RCC 7860 (cell line): ENCODE results near the gene CA5B.
"Not testable (repeated sequence)": the region's sequence is repeated elsewhere in the genome, so short reads cannot be mapped to it uniquely, and the experiment has no call there.

Source experiments
- DNase-seq: peaks from one replicate; pipeline ENCODE4 v3.0.0-alpha.2; 2015; ENCODE audit warnings: low spot score
- FAIRE-seq: peaks from 2 replicates; lab custom pipeline; 2012; peaks lifted over from hg19 to GRCh38; lab: Jason Lieb, UNC

Gene CA5B, protein sequence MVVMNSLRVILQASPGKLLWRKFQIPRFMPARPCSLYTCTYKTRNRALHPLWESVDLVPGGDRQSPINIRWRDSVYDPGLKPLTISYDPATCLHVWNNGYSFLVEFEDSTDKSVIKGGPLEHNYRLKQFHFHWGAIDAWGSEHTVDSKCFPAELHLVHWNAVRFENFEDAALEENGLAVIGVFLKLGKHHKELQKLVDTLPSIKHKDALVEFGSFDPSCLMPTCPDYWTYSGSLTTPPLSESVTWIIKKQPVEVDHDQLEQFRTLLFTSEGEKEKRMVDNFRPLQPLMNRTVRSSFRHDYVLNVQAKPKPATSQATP

DNA sequence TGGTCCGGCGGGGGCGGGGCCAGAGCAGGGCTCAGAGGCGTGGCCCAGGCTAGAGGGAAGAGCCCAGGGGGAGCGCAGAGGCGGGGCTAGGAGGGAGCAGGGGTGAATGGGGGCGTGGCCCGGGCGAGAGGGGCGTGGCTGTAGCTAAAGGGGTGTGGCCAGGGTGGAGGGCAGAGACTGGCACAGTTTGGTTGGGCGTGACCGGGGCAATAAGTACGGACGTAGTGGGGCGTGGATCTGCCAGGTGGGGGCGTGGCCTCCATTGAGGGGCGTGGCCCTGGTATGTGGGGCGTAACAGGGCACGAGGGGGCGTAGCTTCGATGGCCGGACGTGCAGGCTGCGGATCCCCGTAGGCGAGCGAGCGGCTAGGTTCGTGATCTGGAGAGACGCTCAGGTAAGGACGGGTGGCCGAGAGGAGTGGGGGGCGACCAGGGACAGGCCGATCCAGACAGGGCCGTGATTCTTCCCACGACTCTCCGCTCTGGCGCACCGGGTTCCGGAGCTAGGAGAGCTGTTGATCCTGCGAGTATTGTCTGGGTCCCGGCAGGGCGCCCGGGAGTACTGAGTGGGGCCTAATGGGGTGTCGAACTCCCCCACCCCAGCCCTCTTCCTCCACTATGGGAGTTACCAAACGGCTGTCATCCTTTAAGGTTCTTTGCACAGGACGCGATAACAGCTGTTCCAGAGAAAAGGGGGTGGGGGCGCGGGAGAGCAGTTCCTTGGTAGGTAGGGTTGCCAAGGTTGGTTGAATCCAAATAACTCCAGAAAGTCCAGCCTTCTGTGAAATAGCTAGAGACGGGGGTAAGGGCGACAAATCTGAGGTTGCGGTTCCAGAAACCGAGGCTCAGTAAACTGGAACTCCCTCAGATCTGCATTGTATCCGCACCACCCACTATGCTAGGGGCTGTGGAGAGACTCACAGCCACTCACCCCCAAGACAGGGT is at the start of gene CA5B:
CA5B (plus strand) TSS at position 312 of the 944 bp plus-strand sequence. CDS start 11,754 bp downstream, outside the sequence.
- DNase-seq = peak; percentile 7
- FAIRE-seq = no peak

DNA sequence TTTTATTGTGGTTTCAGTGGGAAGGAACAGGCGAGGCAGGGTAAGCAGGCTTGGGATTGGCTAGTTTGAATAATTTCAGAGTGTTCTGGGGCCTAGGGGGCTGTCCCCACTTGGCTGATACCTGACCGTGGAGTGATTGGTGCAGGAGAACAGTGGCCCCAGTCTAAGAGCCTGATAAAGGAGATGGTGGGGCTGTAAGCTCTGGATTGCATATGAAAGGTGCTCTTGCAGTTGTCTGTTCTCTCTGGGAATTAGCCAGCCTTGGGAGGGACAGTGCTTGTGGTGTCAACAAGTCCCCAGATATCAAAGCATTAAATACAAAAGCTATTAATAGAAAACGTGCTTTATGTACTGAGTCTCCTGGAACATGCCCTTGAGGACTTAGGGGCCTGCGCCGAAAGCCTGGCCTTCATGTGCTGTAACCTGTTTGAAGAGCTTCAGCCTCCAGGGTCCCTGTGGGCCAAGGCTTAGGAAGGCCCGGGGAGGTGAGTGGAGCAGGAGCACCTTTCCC is 43.1 kb upstream of the CA5B start:
- FAIRE-seq = no peak
- no peak for DNase-seq

DNA sequence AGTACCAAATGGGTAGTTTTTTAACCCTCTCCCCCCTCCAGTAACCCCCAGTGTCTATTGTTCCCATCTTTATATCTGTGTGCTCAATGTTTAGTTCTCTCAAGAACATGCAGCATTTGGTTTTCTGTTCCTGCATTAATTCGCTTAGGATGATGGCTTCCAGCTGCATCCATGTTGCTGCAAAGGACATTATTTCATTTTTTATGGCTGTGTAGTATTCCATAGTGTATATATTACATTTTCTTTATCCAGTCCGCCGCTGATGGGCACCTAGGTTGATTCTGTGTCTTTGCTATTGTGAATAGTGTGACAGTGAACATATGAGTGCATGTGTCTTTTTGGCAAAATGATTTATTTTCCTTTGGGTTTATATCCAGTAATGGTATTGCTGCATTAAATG is 41.6 kb upstream of the CA5B start:
- DNase-seq (no peak), FAIRE-seq (no peak)

DNA sequence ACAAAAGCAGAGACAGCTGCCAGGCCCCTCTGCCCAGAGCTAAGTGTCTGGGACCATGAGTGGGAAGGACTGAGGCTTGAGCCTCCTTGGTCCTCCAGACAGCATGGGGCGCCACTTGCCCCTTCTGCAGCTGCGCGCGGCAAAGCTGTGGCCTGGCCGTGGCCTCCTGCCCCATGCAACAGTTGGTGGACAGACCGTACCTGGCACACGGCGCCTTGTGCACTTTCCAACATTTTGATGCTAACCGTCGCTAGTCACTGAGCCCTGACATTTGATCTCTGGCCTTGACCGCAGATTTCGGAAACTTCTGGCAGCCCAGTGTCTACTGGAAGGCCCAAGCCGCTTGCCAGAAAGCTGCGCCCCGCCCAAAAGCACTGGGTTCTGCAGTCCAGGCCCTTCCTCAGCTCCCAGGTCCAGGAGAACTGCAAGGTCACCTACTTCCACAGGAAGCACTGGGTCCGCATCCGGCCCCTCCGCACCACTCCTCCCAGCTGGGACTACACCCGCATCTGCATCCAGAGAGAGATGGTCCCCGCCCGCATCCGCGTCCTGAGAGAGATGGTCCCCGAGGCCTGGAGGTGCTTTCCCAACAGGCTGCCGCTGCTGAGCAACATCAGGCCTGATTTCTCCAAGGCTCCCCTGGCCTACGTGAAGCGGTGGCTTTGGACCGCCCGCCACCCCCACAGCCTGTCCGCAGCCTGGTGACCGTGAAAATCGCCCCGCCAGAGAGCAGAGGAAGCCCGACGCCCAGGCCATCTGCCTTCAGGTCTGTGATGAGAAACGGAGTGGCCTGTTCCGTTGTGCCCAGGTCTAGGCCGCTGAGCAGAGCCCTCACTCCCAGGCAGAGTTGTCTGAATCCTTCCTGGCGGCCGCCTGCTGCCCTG is 35.3 kb upstream of the CA5B start:
- FAIRE-seq = no peak

DNA sequence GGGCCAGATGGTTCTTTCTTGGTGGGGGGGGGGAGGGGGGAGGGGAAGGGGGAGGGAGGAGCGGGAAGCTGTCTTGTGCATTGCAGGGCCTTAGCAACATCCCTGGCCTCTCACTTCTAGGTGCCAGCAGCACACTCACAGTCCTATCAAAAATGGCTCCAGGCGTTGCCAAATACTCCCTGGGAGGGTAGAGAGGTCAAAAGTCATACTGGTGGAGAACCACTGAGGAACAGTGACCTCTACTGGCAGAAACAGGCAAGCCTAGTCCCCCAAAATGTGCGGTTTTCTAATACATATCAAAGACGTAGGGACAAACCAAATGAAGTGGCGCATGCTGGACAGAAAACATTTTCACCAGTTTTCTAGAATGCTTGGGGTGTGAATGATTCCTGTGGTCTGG is 34.3 kb upstream of the CA5B start:
- peak; percentile 43 for FAIRE-seq
- not testable (repeated sequence) for DNase-seq

More for the DNA sequence above, 35.3 kb upstream of the CA5B start:
- no peak for DNase-seq

DNA sequence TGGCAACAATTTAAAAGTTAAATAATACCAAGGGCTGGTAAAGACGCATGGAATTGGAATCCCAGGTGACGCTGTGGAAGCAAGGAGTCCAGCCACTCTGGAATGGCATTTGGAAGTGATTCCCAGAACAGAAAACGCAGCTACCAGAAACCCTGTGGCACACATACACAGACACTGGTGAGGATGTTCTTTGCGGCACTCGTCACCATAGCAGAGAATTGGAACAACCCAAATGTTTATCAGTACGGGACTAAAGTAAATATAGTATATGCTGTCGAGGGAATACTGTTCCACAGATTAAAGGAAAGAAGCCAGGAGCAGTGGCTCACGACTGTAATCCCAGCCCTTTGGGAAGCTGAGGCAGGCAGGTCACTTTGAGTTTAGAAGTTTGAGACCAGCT is 33.8 kb upstream of the CA5B start:
- DNase-seq, FAIRE-seq: not testable (repeated sequence)

DNA sequence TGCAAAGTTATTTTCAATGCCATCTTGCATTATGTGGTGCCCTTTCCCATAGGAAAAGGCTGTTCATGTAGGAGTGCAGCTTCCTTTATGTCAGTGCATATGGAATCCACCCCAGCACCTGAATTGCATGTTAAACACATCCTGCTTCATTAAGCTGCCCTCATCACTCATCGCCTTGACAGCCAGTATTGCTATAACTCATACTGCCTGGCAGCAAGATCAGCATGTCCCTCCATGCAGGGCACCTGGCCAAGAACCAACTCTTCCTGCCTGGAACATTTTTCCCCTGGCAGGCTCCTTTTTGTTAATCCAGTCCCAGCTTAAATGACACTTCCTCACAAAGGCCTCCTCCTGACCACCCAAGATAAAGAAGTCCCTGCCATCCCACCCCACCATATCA is 23.5 kb upstream of the CA5B start:
- FAIRE-seq (no peak), DNase-seq (no peak)

DNA sequence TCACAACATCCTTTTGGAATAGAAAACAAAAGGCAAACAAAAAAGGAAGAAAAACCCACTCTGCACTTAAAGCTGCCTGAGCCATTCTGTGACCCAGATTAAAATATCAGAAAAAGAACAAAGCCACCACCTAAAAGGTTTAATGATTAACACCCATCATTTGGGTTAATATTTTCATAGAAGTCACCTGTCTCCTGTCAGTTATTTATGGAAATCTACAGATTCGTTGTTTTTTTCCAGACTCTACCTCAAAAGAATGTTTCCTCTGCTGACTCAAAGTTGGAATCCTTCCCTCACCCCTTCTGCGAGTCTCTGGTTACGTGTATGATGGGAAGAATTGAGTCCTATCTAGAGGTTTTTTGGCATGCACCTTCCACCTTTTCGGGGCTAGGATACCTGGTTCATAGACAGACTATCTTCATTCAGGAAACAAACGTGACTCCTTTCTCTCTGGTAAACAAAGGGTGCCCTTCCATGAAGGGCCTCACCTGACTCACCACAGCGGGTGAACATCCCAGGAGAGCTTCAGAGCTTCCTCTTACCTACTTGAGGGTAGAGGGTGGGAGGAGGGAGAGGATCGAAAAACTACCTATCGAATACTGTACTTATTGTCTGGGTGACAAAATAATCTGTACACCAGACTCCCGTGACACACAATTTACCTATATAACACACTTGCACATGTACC is 19.6 kb upstream of the CA5B start:
- no peak for DNase-seq

DNA sequence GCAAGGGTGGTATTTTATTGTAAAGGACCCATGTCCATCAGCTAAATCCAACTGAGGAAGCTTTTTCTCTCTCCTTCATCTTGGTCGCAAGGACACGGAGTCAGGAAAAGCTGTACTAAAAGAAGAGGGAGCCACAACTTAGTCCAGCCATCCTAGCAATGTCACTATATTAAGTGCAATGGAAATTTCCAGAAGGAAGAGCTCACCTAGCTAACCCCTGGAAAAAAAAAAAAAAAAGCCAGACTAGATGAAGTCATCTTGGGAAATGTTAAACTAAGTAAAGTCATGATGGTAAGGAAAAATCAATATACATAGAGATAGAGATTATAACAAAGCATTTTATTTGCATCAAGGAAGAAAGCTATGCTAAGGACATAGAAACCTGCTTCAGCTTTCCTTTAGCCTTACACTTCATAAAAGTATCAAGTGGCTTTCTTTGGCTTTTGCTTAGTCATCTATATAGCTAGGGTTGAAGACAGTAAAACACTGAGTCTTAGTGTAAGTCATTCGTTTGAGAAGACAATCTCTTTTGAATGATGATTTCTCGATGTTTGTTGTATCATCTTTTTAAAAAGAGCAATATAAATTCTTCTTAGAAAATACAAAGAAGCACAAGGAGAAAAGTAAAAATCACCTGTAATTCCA is 18.6 kb upstream of the CA5B start:
- FAIRE-seq (no peak), DNase-seq (no peak)

More for the DNA sequence above, 19.6 kb upstream of the CA5B start:
- no peak for FAIRE-seq

DNA sequence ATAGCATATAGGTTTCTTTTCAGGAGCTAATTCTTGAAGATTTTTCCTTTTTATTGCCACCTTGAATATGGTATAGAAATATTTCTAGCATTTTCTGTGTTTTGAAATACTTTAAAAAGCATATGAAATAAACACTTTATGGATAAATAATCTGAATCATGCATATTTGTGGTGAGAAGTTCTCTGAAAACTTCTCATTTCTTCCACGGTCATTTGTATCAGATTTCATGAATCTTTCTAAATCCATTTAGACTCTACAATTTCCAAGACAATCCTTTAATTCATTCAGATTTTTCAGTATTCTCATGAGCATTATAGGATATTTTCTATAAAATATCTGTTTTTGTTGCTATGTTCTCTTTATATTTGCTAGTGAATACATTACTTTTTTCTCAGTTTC is 16.2 kb upstream of the CA5B start:
- FAIRE-seq = no peak
- no peak for DNase-seq

DNA sequence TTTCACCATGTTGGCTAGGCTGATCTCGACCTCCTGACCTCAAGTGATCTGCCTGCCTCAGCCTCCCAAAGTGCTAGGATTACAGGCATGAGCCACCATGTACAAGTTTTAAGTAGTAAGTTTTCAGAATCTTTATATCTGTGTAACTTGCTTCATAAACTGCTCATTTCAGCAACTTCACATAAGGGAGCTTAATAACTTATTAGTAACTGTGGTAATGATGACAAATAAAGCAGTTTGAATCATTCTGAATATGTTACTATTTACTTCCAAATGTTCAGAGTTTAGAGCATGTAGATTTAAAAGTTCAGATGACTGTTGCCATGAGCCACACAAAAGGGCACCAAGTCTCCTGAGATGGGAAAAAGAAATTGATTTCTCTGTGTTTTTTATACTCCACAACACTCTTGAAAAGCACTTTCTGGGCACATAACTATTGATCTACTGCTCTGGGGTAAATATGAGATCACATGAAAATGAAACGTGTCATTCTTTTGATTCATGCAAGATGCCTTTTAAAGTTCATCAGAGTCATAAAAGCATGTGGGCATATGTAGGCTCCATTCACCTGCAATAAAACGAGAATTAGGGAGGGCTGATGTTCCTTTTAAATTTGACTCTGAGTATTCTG is 14.1 kb upstream of the CA5B start:
- FAIRE-seq = no peak
- DNase-seq = no peak

DNA sequence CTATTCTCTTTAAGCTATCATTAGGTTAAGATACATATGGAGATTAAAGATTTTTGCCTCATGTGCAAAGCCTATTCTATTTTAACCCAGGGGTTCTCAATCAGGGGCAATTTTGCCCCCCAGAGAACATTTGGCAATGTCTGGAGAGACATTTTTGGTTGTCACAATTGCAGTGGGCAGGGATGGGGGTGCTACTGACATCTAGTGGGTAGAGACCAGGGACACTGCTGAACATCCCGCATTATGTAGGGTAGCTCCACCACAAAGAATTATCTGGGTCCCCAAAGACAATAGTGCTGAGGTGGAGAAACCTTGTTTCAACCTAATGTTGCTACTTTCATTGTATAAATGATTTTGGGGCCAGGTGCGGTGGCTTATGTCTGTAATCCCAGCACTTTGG is 13.2 kb upstream of the CA5B start:
- FAIRE-seq (no peak), DNase-seq (no peak)

DNA sequence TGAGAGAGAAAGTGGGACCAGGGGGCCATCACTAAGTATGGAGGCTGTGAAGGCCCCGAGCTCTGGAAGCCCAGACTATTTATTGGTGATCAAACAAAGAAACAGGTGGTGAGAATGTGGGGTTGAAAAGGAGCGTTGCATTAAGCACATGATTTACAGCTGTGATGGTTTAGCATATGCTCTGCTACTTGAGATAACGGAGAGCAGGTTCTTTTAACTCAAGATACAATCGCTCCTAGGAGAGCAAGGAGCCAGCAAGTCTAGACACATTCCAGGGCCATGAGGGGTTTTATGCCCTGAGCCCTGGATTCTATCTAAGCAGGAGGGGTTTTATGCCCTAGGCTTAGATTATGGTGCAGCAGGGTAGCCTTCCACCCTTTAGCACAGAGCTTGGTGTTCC is 6.7 kb upstream of the CA5B start:
- not testable (repeated sequence) for DNase-seq, FAIRE-seq

DNA sequence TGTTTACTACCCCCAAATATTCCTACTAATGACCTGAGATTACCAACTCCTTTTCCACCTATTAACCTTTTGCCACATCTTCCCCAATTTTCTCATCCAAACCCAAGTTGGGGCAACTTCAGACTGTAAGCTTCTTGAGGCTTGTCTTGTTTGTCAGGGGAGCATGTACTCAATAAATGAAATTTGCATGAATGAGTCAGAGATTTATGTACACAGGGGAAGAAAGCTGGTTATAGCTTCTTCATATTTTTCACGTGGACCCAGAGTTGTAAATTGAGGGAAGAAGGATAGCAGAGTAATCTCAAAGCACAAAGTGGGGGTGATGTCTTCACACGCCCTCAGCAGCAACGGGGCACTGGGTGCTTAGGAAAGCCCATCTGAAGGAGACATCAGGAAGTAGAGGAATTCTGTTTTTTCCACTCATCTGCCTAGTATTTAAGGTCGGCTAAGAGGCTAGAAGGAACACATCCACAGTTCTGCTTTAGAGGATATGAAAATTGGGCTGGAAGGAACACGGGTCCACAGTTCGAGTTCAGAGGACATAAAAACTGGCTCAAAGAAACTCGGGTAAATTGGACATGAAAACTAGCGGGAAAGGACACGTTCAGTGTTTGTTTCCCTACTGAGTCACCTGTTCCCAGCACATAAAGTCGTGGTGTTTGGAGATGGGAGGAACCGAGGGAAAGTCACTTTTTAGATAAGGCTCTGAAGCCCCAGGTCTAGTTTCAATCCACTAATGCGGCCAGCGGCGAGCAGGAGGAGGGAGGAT is 696 bp upstream of the CA5B start:
- DNase-seq = no peak

DNA sequence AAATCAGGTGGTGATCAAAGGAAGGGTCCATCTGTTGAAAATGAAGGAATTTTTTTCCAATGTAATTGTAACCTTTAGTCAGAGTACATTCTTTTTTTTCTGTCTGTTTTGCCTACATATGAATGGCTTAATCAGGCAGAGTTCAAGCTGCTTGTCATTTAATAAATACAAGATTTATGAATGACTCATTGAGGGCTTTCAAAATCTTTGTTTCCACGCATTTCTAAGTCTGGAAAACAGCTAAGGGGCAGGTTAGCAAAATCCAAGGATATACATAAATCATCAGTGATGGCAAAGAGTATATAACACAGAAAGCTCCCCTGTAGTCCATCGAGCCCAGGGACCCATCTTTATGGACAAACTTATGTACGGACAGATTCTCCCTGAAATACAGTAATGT is 1.8 kb downstream of the CA5B start:
- FAIRE-seq = no peak
- DNase-seq = no peak

More for the DNA sequence above, 696 bp upstream of the CA5B start:
- no peak for FAIRE-seq

DNA sequence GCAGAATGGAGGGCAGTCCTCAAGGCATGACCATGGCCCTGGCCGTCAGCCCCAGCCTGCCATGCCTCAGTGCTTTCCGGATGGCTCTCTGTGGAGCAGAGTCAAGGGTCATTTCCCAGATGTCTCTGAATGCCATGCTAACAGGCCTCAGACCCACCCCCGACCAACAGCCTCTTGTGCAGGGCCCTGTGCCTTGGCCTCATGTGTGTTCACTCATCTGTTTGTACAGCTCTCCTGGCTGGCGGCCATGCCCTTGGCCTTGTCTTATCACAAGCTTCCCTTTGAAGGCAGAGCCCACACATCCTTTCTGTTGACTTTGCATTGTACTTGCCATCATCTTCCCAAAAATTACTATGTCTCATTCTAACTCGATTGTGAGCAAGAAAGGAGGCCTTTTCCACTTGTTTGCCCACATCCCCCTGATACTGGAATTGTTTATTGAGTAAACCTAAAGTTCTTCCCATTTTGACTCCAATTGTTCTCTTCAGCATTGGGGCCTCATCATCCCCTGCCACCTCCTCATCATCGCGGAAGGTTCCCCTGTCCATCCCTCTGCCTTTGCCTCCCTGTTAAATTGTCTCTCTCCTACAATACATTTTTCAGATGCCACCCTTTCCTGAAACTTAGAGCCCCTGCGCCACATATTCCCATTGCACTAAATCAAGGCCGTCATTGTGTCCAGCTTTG is 6.3 kb downstream of the CA5B start:
- FAIRE-seq (peak; percentile 72), DNase-seq (peak; percentile 50)

DNA sequence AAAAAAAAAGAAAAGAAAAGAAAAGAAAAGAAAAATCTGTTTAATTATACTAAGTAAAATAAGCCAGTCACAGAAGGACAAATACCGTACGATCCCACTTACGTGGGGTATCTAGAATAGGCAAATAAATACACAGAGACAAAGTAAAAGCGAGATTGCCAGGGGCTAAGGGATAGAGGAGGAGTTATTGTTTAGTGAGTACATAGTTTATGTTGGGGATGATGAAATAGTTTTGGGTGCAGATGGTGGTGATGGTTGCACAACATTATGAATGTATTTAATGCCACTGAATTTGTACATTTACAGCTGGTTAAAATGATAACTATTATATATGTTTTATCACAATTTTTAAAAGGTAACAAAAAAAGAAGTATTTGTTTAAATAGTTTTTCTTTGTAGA is 7.1 kb downstream of the CA5B start:
- FAIRE-seq = no peak
- no peak for DNase-seq

DNA sequence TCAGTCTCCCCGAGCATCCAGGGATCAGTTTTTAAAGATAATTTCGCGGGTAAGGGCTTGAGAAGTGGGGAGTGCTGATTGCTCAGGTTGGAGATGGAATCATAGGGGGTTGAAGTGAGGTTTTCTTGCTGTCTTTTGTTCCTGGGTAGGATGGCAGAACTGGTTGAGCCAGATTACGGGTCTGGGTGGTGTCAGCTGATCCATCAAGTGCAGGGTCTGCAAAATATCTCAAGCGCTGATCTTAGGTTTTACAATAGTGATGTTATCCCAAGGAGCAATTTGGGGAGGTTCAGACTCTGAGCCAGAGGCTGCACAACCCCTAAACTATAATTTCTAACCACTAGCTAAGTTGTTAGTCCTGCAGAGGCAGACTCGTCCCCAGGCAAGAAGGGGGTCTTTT is 8.6 kb downstream of the CA5B start:
- not testable (repeated sequence) for DNase-seq, FAIRE-seq
